ENCODE results near the gene ZBTB48.
"Not testable (repeated sequence)": the region's sequence is repeated elsewhere in the genome, so short reads cannot be mapped to it uniquely, and the experiment has no call there.

Gene ZBTB48

DNA sequence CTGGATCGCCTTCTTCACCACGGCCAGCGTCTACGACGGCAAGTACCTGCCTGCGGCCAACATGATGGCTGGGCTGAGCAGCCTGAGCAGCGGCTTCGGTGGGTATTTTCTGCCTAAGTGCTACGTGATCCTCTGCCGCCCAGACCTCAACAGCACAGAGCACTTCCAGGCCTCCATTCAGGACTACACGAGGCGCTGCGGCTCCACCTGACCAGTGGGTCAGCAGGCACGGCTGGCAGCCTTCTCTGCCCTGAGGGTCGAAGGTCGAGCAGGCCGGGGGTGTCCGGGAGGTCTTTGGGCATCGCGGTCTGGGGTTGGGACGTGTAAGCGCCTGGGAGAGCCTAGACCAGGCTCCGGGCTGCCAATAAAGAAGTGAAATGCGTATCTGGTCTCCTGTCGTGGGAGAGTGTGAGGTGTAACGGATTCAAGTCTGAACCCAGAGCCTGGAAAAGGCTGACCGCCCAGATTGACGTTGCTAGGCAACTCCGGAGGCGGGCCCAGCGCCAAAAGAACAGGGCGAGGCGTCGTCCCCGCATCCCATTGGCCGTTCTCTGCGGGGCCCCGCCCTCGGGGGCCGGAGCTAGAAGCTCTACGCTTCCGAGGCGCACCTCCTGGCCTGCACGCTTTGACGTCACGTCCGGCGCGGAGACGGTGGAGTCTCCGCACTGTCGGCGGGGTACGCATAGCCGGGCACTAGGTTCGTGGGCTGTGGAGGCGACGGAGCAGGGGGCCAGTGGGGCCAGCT is at the start of gene ZBTB48:
Gene ZBTB48 (plus strand): TSS at position 621 of the 745 bp plus-strand sequence. CDS start 616 bp downstream, outside the sequence.
- in situ Hi-C loops (cut with MboI; ENCODE audit: low sequenced_read_pairs) = no loop called here

- in situ Hi-C loops (cut with MboI; ENCODE audit: low sequenced_read_pairs) = no loop called here
Observed at GRCh38 chr1:6530504-6531160, 49.2 kb upstream of the ZBTB48 start.

DNA sequence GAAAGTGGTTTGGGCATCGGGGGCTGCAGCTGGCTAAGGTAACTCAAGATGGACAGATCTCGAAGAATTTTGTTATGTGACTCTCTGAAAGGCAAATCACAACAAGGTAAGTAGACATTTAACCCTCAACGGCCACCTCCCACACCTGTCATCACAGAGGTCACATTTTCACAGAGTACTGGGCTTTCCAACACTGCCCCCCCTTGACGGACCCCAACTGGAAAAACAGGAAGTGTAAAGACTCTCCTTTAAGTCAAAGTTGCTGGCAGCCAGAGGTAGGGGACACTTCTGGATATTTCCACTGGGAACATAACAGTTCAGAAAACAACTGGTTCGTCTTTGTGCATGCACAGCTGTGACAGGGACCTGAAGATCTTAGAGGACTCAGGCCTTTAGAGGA is 47.8 kb upstream of the ZBTB48 start:
- in situ Hi-C loops (cut with MboI; ENCODE audit: low sequenced_read_pairs) = no loop called here

DNA sequence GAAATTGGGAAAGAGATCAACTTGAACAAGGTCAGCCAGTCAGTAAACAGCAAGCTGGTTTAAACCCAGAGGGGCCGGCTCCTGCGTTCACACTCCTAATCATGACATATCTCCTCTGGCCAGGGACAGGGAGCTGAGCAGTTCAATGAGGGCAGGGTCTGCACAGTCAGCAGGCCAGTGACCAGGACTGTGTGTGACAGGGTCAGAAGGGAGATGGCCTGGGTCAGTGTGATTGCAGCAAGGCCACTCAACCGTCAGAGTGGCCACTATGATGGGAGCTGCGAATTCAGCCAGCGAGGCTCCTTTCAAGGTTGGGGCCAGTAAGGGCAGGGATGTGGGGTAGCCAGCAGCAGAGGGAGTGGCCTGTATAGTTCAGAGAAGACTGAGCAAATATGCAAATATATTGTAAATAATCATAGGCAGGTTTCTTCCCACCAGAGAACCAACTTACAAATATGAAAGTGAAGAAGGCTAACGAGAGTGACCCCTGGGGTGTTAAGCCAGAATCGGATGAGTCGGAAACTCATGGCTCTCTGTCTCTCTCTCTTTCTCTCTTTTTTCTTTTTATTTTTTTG is 45.5 kb upstream of the ZBTB48 start:
- in situ Hi-C loops (cut with MboI; ENCODE audit: low sequenced_read_pairs) = no loop called here

- in situ Hi-C loops (cut with MboI; ENCODE audit: low sequenced_read_pairs) = no loop called here
Observed at GRCh38 chr1:6535214-6535613, 44.6 kb upstream of the ZBTB48 start.

GRCh38 chr1:6536291-6536690 is 43.5 kb upstream of the ZBTB48 start:
- in situ Hi-C loops (cut with MboI; ENCODE audit: low sequenced_read_pairs) = no loop called here

DNA sequence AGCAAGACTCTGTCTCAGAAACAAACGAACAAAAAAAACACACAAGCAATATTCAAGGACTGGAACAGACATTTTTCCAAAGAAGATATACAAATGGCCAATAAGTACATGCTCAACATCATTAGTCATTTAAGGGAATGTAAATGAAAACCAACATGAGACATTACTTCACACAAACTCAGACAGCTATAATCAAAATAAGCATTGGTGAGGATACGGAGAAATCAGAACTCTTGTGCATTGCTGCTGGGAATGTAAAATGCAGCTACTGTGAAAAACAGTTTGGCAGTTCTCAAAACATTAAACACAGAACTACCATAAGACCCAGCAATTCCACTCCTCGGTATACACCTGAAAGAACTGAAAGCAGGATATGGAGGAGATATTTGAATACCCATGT is 40.8 kb upstream of the ZBTB48 start:
- in situ Hi-C loops (cut with MboI; ENCODE audit: low sequenced_read_pairs) = no loop called here

GRCh38 chr1:6544831-6545230 is 35.0 kb upstream of the ZBTB48 start:
- in situ Hi-C loops (cut with MboI; ENCODE audit: low sequenced_read_pairs) = no loop called here

DNA sequence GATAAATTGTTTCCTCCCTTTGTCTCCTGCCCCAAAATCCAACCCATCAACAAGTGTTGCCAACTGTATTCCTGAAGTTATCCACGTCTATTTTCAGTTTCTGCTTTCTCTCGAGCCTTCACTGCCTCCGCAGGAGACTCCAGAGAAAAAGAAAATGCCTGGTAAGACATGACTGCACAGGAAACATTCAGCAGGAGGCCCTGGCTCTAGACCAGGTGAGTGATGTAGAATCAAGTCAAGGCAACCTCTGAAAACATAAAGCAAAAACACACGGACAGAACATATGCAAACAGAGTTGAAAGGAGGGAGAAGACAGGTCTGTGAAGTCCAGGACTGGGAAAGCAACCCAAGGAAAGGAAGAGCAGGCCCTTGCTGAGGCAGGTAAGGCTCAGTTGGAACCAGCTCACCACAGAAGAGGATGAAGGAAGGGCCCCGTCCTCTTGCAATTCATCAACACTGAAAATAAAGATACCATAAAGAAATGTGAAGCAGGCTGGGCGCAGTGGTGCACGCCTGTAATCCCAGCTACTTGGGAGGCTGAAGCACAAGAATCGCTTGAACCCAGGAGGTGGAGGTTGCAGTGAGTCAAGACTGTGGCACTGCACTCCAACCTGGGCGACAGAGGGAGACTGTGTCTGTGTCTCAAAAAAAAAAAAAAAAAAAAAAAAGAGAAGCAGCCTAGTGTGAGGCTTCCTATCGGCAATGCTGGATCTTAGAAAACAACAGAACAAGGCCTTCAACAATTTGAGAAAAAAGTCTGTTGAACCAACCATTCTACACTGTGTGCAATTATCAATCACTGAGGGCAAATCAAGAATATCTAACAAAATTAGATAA is 34.3 kb upstream of the ZBTB48 start:
- in situ Hi-C loops (cut with MboI; ENCODE audit: low sequenced_read_pairs) = no loop called here

DNA sequence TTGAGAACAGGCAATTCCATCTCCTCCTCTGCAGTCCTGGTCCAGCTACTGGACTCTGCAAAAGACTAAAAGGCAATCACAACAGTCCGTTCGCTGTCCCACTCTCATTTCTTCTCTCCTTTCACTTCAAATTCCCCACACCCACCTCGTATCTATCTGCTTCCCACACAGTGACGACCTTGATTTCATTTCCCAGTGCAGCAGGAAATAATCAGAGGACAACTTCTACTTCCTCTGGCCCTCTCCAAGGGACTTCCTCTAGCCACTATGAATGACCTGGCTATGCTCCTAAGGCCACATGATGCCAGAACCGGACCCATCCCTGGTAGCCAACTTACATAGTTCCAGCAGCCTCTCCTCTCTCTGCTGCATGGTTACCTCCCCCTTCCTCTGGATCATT is 33.5 kb upstream of the ZBTB48 start:
- in situ Hi-C loops (cut with MboI; ENCODE audit: low sequenced_read_pairs) = no loop called here

DNA sequence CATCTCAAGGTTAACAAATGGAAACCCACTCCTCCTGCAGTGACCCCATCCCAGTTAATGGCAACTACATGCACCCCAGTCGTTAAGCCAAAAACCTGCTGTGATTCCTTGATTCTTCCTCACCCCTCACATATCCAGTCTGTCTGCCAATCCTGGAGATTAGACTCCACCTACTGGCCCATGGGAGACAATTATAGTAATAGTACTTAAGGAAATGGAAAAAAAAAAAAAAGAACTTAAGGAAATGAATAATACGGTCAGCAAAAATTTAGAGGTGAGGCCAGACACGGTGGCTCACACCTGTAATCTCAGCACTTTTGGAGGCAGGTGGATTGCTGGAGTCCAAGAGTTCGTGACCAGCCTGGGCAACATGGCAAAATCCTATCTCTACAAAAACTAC is 32.5 kb upstream of the ZBTB48 start:
- in situ Hi-C loops (cut with MboI; ENCODE audit: low sequenced_read_pairs) = no loop called here

DNA sequence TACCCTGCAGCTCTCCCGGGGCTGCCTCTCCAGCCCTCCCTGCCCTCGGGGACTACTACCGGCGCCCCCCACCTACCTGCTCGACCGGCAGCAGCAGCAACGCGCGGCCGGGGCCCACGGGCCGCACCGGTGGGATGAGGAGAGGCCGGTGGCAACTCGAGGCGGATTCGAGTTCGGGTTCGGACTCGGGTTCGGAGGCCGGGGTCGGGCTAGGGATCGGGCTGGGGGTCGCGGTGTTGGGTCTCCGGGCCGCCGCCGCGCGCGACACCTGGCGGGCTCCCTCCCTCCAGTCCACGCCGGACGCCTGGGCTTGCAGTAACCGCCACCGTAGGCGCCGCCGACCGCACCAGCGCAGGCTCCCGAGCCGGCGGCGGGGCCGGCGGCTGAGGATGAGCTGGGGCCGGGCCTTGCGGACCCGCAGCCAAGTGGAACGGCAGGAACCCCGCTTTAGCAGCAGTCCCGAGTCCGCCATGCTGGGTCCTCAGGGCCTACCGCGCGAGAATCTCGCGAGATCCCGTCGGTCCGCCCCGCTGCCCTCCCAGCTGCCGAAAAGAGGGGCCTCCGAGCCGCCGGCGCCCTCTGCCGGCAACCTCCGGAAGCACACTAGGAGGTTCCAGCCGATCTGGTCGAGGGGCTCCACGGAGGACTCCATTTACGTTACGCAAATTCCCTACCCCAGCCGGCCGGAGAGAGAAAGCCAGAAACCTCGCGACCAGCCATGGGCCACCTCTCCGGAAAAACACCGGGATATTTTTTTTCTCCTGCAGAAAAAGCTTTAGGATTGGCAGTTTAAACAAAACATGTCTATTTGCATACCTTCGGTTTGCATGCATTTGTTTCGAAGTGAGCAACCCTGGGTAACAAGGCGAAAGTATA is 25.5 kb upstream of the ZBTB48 start, which contains the start of gene NOL9:
Gene NOL9 (minus strand): TSS at position 483 of the 876 bp plus-strand sequence. CDS start 11 bp downstream, at position 472.
- in situ Hi-C loops (cut with MboI; ENCODE audit: low sequenced_read_pairs) = no loop called here

DNA sequence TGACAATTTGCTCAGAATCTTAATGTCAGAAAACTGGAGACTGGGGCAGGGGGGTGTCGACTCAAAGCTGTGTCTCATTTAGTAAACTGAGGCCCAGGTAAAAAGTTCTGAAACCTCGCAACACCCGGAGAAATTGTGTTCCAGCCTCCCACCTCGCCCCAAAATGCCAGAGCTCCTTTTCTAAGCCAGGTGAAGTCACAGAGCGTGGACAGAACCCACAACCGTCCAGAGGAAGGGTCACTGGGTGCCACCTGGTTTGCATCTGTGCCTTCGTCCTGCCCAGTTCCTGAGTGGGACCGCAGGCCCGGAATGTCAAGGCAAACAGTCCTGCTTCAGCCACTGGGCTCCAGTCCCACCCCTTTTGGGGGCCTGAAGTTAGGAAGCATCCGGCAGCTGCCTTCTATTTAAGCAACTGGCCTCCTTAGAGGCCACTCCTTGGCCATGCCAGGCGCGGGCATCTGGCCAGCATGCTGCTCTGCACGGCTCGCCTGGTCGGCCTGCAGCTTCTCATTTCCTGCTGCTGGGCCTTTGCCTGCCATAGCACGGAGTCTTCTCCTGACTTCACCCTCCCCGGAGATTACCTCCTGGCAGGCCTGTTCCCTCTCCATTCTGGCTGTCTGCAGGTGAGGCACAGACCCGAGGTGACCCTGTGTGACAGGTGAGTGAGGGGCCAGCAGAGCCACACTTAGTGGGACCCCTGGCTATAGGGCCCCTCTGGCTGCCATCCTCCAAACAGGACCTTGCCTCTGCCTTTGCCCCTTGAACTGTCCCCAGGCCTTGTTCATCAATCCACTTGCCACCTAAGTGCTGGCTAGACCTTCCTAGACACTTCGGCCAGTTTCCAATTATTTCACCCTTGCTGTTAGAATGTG is 24.7 kb upstream of the ZBTB48 start, which contains the start of gene TAS1R1:
Gene TAS1R1 (plus strand): TSS at position 401 of the 872 bp plus-strand sequence. CDS start 67 bp downstream, at position 468.
- in situ Hi-C loops (cut with MboI; ENCODE audit: low sequenced_read_pairs) = no loop called here

DNA sequence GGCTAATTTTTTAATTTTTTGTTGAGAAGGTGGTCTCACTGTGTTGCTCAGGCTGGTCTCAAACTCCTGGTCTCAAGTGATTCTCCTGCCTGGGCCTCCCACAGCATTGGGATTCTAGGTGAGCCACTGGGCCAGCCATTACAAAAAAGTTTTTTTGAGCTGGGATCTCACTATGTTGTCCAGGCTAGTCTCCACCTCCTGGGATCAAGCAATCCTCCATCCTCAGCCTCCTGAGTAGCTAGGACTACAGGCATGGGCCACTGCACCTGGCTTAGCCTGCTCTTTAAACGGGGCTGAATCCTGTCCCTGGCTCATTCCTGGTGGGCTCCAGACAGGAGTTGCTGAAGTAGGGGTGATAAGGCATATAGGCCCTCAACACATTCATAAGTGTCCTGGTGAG is 22.2 kb upstream of the ZBTB48 start:
- in situ Hi-C loops (cut with MboI; ENCODE audit: low sequenced_read_pairs) = no loop called here

DNA sequence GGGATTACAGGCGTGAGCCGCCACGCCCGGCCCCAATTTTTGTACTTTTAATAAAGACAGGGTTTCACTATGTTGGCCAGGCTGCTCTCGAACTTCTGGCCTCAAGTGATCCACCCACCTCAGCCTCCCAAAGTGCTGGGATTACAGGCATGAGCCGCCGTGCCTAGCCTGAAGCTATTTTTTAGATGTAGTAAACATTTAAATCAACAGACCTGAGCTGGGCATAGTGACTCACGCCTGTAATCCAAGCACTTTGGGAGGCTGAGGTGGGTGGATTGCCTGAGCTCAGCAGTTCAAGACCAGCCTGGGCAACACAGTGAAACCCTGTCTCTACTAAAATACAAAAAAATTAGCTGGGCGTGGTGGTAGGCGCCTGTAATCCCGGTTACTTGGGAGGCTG is 20.6 kb upstream of the ZBTB48 start:
- in situ Hi-C loops (cut with MboI; ENCODE audit: low sequenced_read_pairs) = not testable (repeated sequence)

DNA sequence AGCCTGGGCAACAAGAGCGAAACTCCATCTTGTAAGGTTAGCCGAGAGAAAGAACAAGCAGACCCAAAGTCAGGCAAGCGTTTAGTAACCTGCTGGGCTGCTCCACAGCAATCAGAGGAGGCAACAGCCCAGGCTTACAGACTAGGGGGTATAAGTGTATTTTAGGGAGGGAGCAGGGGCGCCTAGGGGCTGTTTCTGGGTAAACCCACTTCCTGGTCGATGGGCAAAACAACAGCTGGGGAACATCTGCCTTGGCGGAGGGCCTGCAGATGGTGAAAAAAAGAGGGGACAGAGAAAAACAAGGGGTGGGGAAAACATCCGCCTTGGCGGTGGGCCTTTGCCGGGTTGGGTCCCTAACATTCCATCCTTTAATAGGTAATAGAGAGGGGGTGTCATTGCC is 19.5 kb upstream of the ZBTB48 start:
- in situ Hi-C loops (cut with MboI; ENCODE audit: low sequenced_read_pairs) = no loop called here

DNA sequence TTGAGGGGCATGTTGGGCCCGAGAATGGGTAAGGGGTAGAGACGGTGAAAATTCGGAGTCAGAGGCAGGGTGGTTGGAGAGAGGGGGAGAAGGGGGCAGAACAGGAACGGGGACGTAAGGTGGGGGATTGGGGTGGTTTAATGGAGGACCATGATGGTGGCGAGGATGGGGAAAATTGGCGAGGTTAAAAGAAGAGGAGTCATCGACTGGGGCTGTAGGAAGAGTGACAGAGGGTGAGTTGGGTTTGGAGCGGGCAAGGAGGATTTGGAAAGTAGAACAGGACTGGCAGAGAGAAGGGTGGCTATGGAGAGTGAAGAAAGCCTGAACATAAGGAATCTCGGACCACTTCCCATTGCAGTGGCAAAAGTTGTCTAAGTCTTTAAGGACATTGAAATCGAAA is 10.8 kb upstream of the ZBTB48 start:
- in situ Hi-C loops (cut with MboI; ENCODE audit: low sequenced_read_pairs) = no loop called here

DNA sequence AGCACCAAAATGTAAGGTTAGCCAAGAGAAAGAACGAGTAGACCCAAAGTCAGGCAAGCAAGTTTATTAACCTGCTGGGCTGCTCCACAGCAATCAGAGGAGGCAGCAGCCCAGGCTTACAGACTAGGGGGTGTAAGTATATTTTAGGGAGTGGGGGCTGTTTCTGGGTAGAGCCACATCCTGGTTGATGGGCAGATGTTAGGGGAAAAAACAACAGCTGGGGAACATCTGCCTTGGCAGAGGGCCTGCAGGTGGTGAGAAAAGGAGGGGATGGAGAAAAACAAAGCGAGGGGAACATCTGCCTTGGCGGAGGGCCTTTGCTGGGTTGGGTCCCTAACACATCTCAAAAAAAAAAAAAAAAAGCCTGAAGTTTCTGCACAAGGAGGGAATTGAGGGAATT is 9.7 kb upstream of the ZBTB48 start:
- in situ Hi-C loops (cut with MboI; ENCODE audit: low sequenced_read_pairs) = no loop called here

DNA sequence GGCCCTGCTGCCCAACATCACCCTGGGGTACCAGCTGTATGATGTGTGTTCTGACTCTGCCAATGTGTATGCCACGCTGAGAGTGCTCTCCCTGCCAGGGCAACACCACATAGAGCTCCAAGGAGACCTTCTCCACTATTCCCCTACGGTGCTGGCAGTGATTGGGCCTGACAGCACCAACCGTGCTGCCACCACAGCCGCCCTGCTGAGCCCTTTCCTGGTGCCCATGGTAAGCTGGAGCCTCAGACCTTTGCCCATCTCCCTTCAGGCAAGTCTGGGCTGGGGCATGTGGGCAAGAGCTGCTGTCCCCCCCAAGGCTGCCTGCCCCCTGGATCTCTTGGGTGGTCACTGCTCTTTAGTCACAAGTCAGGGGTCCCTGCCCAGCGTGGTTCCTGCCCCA is 8.8 kb upstream of the ZBTB48 start:
- in situ Hi-C loops (cut with MboI; ENCODE audit: low sequenced_read_pairs) = no loop called here

Data from HL-60/S4 treated with retinoic acid at 250 ng/mL for 4 days and 3 days (cell line).